Measurements from ENCODE around the gene PALLD. TPM values are rescaled to one million over a fixed set of nuclear protein-coding genes. Genes with fewer than 3 reads are reported as not detected.

Gene PALLD
- total RNA-seq, 4 donors from 2014 or later = 58.5 to 164 (median 84.2) TPM

DNA sequence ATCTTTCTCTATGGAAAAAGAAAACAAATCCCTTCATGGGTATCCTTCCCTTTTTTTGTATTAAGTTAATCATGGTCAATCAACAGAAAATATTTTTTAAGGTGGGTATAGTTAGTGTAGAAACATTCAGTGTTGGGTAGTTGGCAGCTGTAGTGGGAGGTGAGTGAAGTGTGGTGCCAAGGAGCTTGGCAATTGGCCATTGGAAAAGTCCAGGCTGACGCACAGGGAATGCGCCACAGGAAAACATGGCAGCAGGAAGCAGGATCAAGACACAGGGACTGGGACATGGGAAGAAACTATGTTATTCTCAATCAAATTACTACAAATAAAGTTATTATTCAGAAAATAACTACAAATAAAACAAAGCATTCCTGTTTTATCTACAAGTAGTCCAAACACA, 20.0 kb downstream of the PALLD start:
- TF ChIP-seq, protein P1, sequence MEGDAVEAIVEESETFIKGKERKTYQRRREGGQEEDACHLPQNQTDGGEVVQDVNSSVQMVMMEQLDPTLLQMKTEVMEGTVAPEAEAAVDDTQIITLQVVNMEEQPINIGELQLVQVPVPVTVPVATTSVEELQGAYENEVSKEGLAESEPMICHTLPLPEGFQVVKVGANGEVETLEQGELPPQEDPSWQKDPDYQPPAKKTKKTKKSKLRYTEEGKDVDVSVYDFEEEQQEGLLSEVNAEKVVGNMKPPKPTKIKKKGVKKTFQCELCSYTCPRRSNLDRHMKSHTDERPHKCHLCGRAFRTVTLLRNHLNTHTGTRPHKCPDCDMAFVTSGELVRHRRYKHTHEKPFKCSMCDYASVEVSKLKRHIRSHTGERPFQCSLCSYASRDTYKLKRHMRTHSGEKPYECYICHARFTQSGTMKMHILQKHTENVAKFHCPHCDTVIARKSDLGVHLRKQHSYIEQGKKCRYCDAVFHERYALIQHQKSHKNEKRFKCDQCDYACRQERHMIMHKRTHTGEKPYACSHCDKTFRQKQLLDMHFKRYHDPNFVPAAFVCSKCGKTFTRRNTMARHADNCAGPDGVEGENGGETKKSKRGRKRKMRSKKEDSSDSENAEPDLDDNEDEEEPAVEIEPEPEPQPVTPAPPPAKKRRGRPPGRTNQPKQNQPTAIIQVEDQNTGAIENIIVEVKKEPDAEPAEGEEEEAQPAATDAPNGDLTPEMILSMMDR (IDR thresholded peaks at IDR 0.05) = no peak
- no peak for DNase-seq (ENCODE audit: low spot score)
- no peak for ATAC-seq (ENCODE audit: low FRiP score)

- DNase-seq (ENCODE audit: low spot score) (no peak), ATAC-seq (ENCODE audit: low FRiP score) (no peak)
- TF ChIP-seq, protein P1 (IDR thresholded peaks at IDR 0.05) = no peak
Observed at GRCh38 chr4:168519576-168519975, 22.7 kb downstream of the PALLD start.

- ATAC-seq (ENCODE audit: low FRiP score) (no peak), DNase-seq (ENCODE audit: low spot score) (no peak)
- TF ChIP-seq, protein P1 (IDR thresholded peaks at IDR 0.05) = no peak
Observed at GRCh38 chr4:168521721-168522120, 24.9 kb downstream of the PALLD start.

DNA sequence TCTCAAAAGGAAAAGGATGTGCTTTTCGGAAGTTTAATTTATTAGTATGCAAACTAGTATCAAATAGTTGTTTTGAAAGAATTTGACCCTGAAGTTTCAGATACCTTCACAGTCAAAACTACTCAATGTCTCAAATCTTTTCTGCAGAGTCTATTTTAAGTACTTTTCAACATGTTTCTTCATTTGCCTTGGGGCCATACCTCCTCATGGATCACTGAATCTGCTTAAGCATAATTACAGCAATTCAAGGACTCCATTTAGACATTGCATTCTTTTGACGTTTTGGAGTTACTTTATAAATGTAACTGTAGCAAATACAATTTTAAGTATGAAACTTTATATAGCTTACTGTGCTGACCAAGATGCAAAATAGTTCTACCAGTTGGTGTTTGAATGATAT, 25.5 kb downstream of the PALLD start:
- DNase-seq (ENCODE audit: low spot score) = no peak
- TF ChIP-seq, protein P1 (IDR thresholded peaks at IDR 0.05) = no peak
- no peak for ATAC-seq (ENCODE audit: low FRiP score)

- DNase-seq (ENCODE audit: low spot score) = no peak
- TF ChIP-seq, protein P1 (IDR thresholded peaks at IDR 0.05) = no peak
- ATAC-seq (ENCODE audit: low FRiP score) = no peak
Observed at GRCh38 chr4:168522829-168523489, 26.1 kb downstream of the PALLD start.

GRCh38 chr4:168524006-168524405, 27.2 kb downstream of the PALLD start:
- TF ChIP-seq, protein P1 (IDR thresholded peaks at IDR 0.05) = no peak
- no peak for ATAC-seq (ENCODE audit: low FRiP score)
- DNase-seq (ENCODE audit: low spot score) = no peak

- TF ChIP-seq, protein P1 (IDR thresholded peaks at IDR 0.05) = no peak
- no peak for DNase-seq (ENCODE audit: low spot score)
- ATAC-seq (ENCODE audit: low FRiP score) = no peak
Observed at GRCh38 chr4:168524897-168525296, 28.0 kb downstream of the PALLD start.
